Measurements from ENCODE around the gene RD3L.

GRCh38 chr14:103948442-103948841, 6.1 kb upstream of the RD3L start:
- TF ChIP-seq CTCF (IDR thresholded peaks at IDR 0.05) (no peak), POLR2A (IDR thresholded peaks at IDR 0.05) (no peak)

All from testis (tissue), 2 donors.